Duodenal mucosa (tissue), 2 donors: ENCODE measurements around the gene PIGV.

Source experiments
- H3K27ac ChIP-seq: one replicate; pipeline ENCODE4 v1.7.0; 2013; ENCODE audit warnings: low read depth, low read length
- H3K27me3 ChIP-seq, 2 donors: one replicate each; pipeline ENCODE4 v1.7.0; 2013; ENCODE audit warnings: low read length in 2 of 2, control low read depth in 1 of 2; ENCODE audit not compliant: insufficient read depth in 2 of 2, control insufficient read depth in 1 of 2
- H3K36me3 ChIP-seq, 2 donors: one replicate each; pipeline ENCODE4 v1.7.0; 2013; ENCODE audit warnings: low read length in 2 of 2, control low read depth in 1 of 2; ENCODE audit not compliant: insufficient read depth in 2 of 2, control insufficient read depth in 1 of 2
- H3K4me1 ChIP-seq, 2 donors: one replicate each; pipeline ENCODE4 v1.7.0; 2013; ENCODE audit warnings: low read length in 2 of 2, control low read depth in 1 of 2; ENCODE audit not compliant: insufficient read depth in 2 of 2, control insufficient read depth in 1 of 2
- H3K4me3 ChIP-seq, 2 donors: one replicate each; pipeline ENCODE4 v1.7.0; 2013; ENCODE audit warnings: low read length in 2 of 2, low read depth in 1 of 2
- H3K9ac ChIP-seq, 2 donors: one replicate each; pipeline ENCODE4 v1.7.0; 2013; ENCODE audit warnings: low read length in 2 of 2, low read depth in 1 of 2
- H3K9me3 ChIP-seq, 2 donors: one replicate each; pipeline ENCODE4 v1.7.0; 2013; ENCODE audit warnings: low read length in 2 of 2, control low read depth in 1 of 2; ENCODE audit not compliant: control insufficient read depth in 1 of 2

PIGV gene

GRCh38 chr1:26749458-26749857 is 38.3 kb upstream of the PIGV start:
- no peak overlapping the region for H3K9ac ChIP-seq
- peaks cover 12 to 17% of the 10 kb centered on the region in 2 donors for H3K4me1 ChIP-seq
- H3K36me3 ChIP-seq, result peaks cover 21 to 72% of the 10 kb centered on the region in 2 donors
- H3K27me3 ChIP-seq, result no peaks in the 10 kb centered on the region
- no peaks in the 10 kb centered on the region for H3K9me3 ChIP-seq
- H3K4me3 ChIP-seq, result no peak overlapping the region
- no peak overlapping the region for H3K27ac ChIP-seq

DNA sequence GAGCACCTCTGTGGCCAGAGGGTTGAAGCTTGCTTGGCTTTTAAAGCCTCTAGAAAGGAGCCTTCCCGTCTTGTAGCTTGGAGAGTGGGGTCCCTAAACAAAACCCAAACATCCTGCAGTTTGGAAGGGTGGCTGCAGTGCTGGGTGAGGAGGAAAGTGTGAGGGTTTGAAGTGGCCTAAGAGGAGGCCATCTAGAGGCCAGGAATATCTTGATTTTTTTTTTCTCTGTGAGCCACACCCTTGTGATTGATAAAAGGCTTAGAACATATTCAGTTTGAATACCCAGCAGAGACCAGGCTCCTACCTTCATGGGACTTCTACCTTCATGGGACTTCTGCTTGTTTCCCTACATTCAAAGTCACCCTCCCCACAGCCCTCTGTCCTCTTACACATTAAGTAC is 37.3 kb upstream of the PIGV start:
- Histone ChIP-seq H3K36me3 (peaks cover 17 to 72% of the 10 kb centered on the region in 2 donors), H3K4me3 (no peak overlapping the region), H3K9ac (no peak overlapping the region), H3K27me3 (no peaks in the 10 kb centered on the region), H3K4me1 (peaks cover 3 to 7% of the 10 kb centered on the region in 2 donors), H3K9me3 (no peaks in the 10 kb centered on the region), H3K27ac (no peak overlapping the region)

DNA sequence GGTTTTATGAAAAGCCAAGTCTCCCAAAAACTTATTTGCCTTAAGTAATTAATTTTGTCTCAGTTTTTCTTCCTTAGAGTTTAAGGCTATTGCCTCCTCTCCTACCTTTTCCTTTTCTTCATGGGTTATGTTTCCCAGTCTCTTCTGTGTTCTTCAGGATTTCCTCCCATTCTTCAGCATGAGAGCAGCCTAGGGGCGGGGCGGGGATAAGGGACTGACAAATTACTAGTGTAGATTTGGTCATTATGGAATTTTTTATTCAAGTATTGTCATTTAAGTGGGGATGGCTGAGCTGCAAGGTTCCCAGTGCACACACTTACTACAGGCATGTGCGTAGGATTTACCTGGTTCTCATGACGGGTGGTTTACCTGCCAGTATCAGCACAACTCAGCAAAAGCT is 35.2 kb upstream of the PIGV start:
- Histone ChIP-seq H3K36me3 (peaks cover 16 to 55% of the 10 kb centered on the region in 2 donors), H3K9me3 (no peaks in the 10 kb centered on the region), H3K27ac (no peak overlapping the region), H3K4me3 (no peak overlapping the region), H3K9ac (no peak overlapping the region), H3K4me1 (peaks cover 3 to 4% of the 10 kb centered on the region in 2 donors), H3K27me3 (no peaks in the 10 kb centered on the region)

- Histone ChIP-seq H3K9me3 (no peaks in the 10 kb centered on the region), H3K36me3 (peaks cover 19 to 62% of the 10 kb centered on the region in 2 donors), H3K27ac (no peak overlapping the region), H3K4me3 (no peak overlapping the region), H3K4me1 (peaks cover 5 to 10% of the 10 kb centered on the region in 2 donors), H3K27me3 (no peaks in the 10 kb centered on the region), H3K9ac (no peak overlapping the region)
These were observed 33.5 kb upstream of the PIGV start for GRCh38 chr1:26754086-26754874.

DNA sequence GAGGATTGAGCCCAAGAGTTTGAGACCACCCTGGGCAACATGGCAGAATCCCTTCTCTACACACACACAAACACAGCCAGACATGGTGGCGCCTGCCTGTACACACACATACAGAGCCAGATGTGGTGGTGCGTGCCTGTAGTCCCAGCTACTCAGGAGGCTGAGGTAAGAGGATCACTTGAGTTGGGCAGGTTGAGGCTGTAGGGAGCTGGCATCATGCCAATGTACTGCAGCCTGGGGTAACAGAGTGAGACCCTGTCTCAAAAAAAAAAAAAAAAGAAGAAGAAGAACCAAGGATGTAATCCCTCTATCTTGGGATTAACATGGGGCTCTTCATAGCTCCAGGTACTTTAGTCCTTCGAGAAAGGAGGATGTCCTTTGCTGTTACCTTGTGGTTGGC is 29.4 kb upstream of the PIGV start:
- Histone ChIP-seq H3K9ac (no peak overlapping the region), H3K4me1 (peaks cover 5 to 9% of the 10 kb centered on the region in 2 donors), H3K27ac (no peak overlapping the region), H3K9me3 (no peaks in the 10 kb centered on the region), H3K36me3 (peaks cover 31 to 67% of the 10 kb centered on the region in 2 donors), H3K4me3 (no peak overlapping the region), H3K27me3 (no peaks in the 10 kb centered on the region)

GRCh38 chr1:26759531-26759930 is 28.2 kb upstream of the PIGV start:
- Histone ChIP-seq H3K9ac (no peak overlapping the region), H3K36me3 (peaks cover 32 to 70% of the 10 kb centered on the region in 2 donors), H3K27ac (no peak overlapping the region)

GRCh38 chr1:26761217-26761616 is 26.5 kb upstream of the PIGV start:
- Histone ChIP-seq H3K4me1 (peaks cover 5 to 7% of the 10 kb centered on the region in 2 donors), H3K27ac (no peak overlapping the region), H3K9ac (no peak overlapping the region), H3K9me3 (no peaks in the 10 kb centered on the region), H3K27me3 (no peaks in the 10 kb centered on the region), H3K36me3 (peaks cover 37 to 74% of the 10 kb centered on the region in 2 donors), H3K4me3 (no peak overlapping the region)

More at GRCh38 chr1:26759531-26759930, 28.2 kb upstream of the PIGV start:
- H3K4me3 ChIP-seq, result no peak overlapping the region
- no peaks in the 10 kb centered on the region for H3K27me3 ChIP-seq
- peaks cover 5 to 7% of the 10 kb centered on the region in 2 donors for H3K4me1 ChIP-seq
- no peaks in the 10 kb centered on the region for H3K9me3 ChIP-seq

- H3K4me3 ChIP-seq, result no peak overlapping the region
- no peaks in the 10 kb centered on the region for H3K9me3 ChIP-seq
- H3K36me3 ChIP-seq, result peaks cover 62 to 91% of the 10 kb centered on the region in 2 donors
- no peaks in the 10 kb centered on the region for H3K27me3 ChIP-seq
- H3K27ac ChIP-seq, result no peak overlapping the region
- peaks cover 13 to 14% of the 10 kb centered on the region in 2 donors for H3K4me1 ChIP-seq
- H3K9ac ChIP-seq, result no peak overlapping the region
These were observed 20.0 kb upstream of the PIGV start for GRCh38 chr1:26767714-26768113.

- peaks cover 66 to 91% of the 10 kb centered on the region in 2 donors for H3K36me3 ChIP-seq
- no peak overlapping the region for H3K27ac ChIP-seq
- H3K27me3 ChIP-seq, result no peaks in the 10 kb centered on the region
- H3K4me3 ChIP-seq, result no peak overlapping the region
- H3K9me3 ChIP-seq, result no peaks in the 10 kb centered on the region
- peaks cover 13 to 14% of the 10 kb centered on the region in 2 donors for H3K4me1 ChIP-seq
- no peak overlapping the region for H3K9ac ChIP-seq
These were observed 19.0 kb upstream of the PIGV start for GRCh38 chr1:26768755-26769154.

DNA sequence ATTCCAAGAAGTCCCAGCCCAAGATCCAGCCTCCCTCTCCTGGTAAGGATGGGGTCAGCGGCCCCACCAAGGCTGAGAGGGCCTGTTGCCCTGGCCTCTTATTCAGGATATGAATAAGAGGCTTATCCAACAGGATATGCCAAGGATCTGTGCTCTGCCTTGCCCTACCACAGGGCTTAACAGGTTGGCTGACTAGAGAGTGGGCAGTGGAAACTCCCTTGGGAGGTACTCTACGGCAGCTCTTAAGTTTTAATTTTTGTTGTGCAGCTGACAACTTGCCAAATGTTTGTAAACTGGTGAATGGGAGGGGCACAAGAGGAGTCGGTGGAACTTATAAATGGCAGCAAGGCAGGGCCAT is 16.5 kb upstream of the PIGV start:
- Histone ChIP-seq H3K27ac (no peak overlapping the region), H3K27me3 (no peaks in the 10 kb centered on the region), H3K9me3 (no peaks in the 10 kb centered on the region), H3K36me3 (peaks cover 79 to 94% of the 10 kb centered on the region in 2 donors), H3K9ac (no peak overlapping the region), H3K4me3 (no peak overlapping the region), H3K4me1 (peaks cover 13 to 14% of the 10 kb centered on the region in 2 donors)
